Measurements from ENCODE around the gene AKIRIN1. TPM values are rescaled to one million over a fixed set of nuclear protein-coding genes. Genes with fewer than 3 reads are reported as not detected.

Gene AKIRIN1, protein sequence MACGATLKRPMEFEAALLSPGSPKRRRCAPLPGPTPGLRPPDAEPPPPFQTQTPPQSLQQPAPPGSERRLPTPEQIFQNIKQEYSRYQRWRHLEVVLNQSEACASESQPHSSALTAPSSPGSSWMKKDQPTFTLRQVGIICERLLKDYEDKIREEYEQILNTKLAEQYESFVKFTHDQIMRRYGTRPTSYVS
- 40.7 to 54.9 TPM (median 48.9 TPM) in 5 replicates for total RNA-seq (2022; extraction: Qiagen RNA extraction)

DNA sequence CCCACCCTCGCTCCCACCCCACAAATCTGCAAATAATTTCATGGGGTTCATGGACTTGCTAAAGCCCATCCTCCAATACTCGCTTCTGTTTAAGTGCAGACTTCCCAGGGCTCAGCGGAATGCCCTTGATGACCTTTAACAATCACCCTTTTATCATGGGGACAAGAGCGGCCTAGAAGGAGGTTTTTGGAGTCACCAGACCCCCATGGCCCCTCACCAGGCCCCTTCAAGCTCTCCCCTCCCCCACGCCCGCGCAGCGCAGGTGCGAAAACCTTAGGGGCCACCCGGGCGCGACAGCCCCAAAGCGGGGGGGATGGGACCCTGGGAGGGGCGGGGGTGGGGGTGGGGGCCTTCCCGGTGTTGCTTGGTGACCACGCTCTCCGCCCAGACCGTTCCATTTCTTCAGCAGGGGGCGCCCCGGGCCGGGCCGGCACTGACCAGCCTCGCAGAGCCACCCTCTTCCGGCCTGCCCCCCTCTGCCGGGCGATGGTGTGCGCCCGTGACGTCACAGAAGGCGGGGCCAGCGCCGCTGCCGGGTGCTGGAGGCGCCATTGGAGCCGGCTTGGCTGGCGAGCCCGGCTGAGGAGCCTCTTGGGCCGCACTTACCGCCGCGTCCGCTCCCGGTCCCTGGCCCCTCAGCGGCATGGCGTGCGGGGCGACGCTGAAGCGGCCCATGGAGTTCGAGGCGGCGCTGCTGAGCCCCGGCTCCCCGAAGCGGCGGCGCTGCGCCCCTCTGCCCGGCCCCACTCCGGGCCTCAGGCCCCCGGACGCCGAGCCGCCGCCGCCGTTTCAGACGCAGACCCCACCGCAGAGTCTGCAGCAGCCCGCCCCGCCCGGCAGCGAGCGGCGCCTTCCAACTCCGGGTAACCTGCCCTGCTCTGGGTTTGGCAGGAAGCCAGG, at the start of gene AKIRIN1:
Gene AKIRIN1 (plus strand): TSS at position 539 of the 900 bp plus-strand sequence. CDS start 105 bp downstream, at position 644.

DNA sequence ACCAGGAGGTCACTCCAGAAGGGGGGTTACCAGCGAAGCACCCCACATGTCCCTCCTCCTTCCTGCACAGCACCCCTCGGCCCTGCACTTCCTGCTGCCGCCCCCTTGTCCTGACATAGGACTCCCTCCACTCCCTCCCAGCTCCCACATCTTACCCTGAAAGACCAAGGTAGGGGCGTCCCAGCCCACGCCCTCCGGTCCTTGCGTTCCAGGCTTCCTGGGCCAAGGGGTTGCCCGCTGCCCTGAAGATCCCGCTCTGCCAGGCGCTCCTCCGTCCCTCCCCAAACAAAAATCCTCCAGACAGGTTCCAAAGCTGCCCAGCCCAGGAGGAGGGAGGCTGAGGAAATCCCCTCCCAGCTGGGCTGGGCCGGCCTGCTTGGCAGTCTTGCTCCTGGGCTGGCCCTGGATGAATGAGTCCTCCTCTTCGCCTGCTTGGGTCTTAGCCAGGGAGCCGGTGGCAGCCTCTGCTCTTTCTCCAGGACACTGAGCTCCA, 49.5 kb upstream of the AKIRIN1 start, which contains the start of gene RHBDL2:
Gene RHBDL2 (minus strand): TSS at position 304 of the 493 bp plus-strand sequence. CDS start 22,618 bp downstream, outside the sequence.

DNA sequence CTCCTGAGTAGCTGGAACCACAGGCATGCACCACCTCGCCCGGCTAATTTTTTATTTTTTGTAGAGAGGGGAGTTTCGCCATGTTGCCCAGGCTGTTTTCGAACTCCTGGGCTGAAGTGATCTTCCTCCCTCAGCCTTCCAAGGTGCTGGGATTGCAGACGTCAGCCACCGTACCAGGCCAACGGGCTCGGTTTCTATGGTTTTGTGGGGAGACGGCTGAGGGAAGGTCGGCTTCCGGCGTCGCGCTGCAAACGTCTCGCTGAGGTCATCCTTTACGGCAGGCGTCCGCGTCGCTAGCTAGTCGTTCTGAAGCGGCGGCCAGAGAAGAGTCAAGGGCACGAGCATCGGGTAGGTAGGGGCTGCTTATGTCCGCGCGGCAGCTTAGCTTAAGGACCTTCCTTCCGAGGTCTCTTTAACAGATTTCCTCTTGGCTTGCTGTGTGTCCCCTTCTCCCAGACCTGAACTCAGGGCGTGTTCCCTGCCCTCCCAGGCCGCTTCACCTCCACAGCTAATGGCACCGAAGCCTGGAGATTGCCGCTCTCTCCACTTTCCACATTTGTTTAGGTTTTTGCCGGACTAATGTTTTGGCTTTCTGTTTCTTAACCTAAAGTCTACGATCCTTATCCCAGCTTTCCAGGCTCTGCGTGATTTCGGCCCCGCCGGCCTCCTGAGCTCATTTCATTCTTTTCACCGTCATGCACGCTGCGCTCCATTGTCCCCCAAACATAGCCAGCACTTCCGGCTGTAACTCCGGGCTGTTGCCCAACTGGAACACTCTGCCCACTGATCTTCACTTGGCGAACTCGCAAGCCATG, 35.2 kb downstream of the AKIRIN1 start, which contains the start of gene NDUFS5:
Gene NDUFS5 (plus strand): TSS at position 300 of the 815 bp plus-strand sequence. CDS start 2,375 bp downstream, outside the sequence.

Other genes starting within 250 kb of the AKIRIN1 start
- gene RRAGC, start 131.5 kb upstream of the AKIRIN1 start, total RNA-seq (2022; extraction: Qiagen RNA extraction) = 28.6 to 34.1 TPM (median 31.5 TPM) in 5 replicates
- gene MYCBP, start 117.9 kb upstream of the AKIRIN1 start, total RNA-seq (2022; extraction: Qiagen RNA extraction) = 13.1 to 20.7 TPM (median 13.4 TPM) in 5 replicates
- 0.05 to 0.06 TPM (median 0.05 TPM) in 3 of 5 replicates, not detected in the others for gene GJA9, start 109.7 kb upstream of the AKIRIN1 start, total RNA-seq (2022; extraction: Qiagen RNA extraction)
- 1.9 to 2.3 TPM (median 2.2 TPM) in 5 replicates for gene RHBDL2, start 49.4 kb upstream of the AKIRIN1 start, total RNA-seq (2022; extraction: Qiagen RNA extraction)
- gene NDUFS5, start 35.1 kb downstream of the AKIRIN1 start, total RNA-seq (2022; extraction: Qiagen RNA extraction) = 403 to 563 TPM (median 409 TPM) in 5 replicates
- gene MACF1, start 213.4 kb downstream of the AKIRIN1 start, total RNA-seq (2022; extraction: Qiagen RNA extraction) = 32.3 to 46.4 TPM (median 34.9 TPM) in 5 replicates

Measured in A549 treated with dexamethasone at 1 μM for 4 hours (cell line).